ENCODE measurements around the gene HIVEP3. TPM values are rescaled to one million over a fixed set of nuclear protein-coding genes. Genes with fewer than 3 reads are reported as not detected.

Gene HIVEP3
- total and polyA plus RNA-seq, 2 donors (not counting 1 experiment from before 2014, with no cell fraction given): 2.0 to 5.1 TPM

- intact Hi-C loops (cut with micrococcal nuclease): no loop called here
- no peaks in the 10 kb centered on the region for H3K79me2 ChIP-seq (ENCODE audit: control insufficient read depth, insufficient read depth, low read length)
- Mint-ChIP-seq H3K27me3 (no peaks in the 10 kb centered on the region), H3K9me3 (ENCODE audit: insufficient read depth) (no peaks in the 10 kb centered on the region), H3K4me3 (no peak overlapping the region), H3K4me1 (peaks cover 19% of the 10 kb centered on the region), H3K27ac (no peak overlapping the region)
- H2AFZ ChIP-seq (ENCODE audit: insufficient read depth, low read depth, low read length, poor library complexity, severe bottlenecking): no peak overlapping the region
- no peak overlapping the region for H3K4me2 ChIP-seq (replicated peaks; ENCODE audit: low read depth, low read length, poor library complexity, severe bottlenecking)
- H3K36me3 ChIP-seq (replicated peaks in 1 of 2; ENCODE audit: control extremely low read depth in 1 of 2, control insufficient read depth in 1 of 2, extremely low read depth in 1 of 2, insufficient read depth in 2 of 2, low read length in 1 of 2): no peaks in the 10 kb centered on the region
- POLR2A ChIA-PET: no interaction called here
- no peak overlapping the region for H3K4me3 ChIP-seq (ENCODE audit: control extremely low read depth in 1 of 5, extremely low read depth in 1 of 5, insufficient read depth in 1 of 5, low read depth in 2 of 5, low read length in 4 of 5)
- H3K9me3 ChIP-seq (ENCODE audit: control extremely low read depth in 1 of 3, control insufficient read depth in 2 of 3, insufficient read depth in 1 of 3, low read length in 2 of 3): no peaks in the 10 kb centered on the region
- no peak overlapping the region for H3K27ac ChIP-seq (ENCODE audit: low read length in 2 of 2)
- H3K9ac ChIP-seq (ENCODE audit: low read length): no peak overlapping the region
- peaks cover 7 to 14% of the 10 kb centered on the region in 2 donors for H3K4me1 ChIP-seq (ENCODE audit: control insufficient read depth in 2 of 2, insufficient read depth in 2 of 2, low read length in 2 of 2)
- H4K20me1 ChIP-seq (ENCODE audit: control insufficient read depth, insufficient read depth, low read length, poor library complexity, severe bottlenecking): no peaks in the 10 kb centered on the region
- ATAC-seq (ENCODE audit: low read depth) (no peak), DNase-seq (no peak)
- CTCF ChIA-PET: no interaction called here
- TF ChIP-seq EZH2 (IDR thresholded peaks at IDR 0.05; ENCODE audit: borderline replicate concordance, insufficient read depth, low read depth, low read length, poor library complexity, severe bottlenecking): no peak
- TF ChIP-seq, protein P1, sequence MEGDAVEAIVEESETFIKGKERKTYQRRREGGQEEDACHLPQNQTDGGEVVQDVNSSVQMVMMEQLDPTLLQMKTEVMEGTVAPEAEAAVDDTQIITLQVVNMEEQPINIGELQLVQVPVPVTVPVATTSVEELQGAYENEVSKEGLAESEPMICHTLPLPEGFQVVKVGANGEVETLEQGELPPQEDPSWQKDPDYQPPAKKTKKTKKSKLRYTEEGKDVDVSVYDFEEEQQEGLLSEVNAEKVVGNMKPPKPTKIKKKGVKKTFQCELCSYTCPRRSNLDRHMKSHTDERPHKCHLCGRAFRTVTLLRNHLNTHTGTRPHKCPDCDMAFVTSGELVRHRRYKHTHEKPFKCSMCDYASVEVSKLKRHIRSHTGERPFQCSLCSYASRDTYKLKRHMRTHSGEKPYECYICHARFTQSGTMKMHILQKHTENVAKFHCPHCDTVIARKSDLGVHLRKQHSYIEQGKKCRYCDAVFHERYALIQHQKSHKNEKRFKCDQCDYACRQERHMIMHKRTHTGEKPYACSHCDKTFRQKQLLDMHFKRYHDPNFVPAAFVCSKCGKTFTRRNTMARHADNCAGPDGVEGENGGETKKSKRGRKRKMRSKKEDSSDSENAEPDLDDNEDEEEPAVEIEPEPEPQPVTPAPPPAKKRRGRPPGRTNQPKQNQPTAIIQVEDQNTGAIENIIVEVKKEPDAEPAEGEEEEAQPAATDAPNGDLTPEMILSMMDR (IDR thresholded peaks at IDR 0.05): no peak
- WGBS (ENCODE audit: insufficient coverage): 81% methylated on average over 5 of the region's 5 CpGs
- H3K27me3 ChIP-seq (replicated peaks in 1 of 4; ENCODE audit: control extremely low read depth in 1 of 4, control insufficient read depth in 3 of 4, insufficient read depth in 4 of 4, low read length in 3 of 4): no peaks in the 10 kb centered on the region
Observed at GRCh38 chr1:41712695-41713094, 206.0 kb downstream of the HIVEP3 start.

DNA sequence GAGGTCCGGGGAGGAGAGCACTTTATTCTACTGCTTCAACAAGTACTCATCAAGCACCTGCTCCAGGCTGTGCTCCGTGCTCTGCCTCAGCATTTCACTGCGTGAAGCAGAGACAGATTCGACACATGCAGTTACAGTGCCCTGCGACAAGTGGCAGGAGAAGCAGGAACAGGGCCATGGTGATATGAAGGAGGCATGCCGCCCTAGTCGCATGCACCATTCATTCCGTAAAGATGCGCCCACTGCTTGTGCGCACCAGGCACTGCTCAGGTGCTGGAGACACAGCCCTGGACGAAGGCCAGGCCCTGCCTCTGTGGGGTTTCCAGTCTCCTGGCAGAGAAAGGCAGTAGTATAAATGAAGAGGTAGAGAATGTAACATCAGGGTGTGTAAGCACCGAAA, 206.6 kb downstream of the HIVEP3 start:
- Histone ChIP-seq H3K27ac (ENCODE audit: low read length in 2 of 2) (no peak overlapping the region), H3K4me1 (ENCODE audit: control insufficient read depth in 2 of 2, insufficient read depth in 2 of 2, low read length in 2 of 2) (peaks cover 7 to 15% of the 10 kb centered on the region in 2 donors), H3K36me3 (replicated peaks in 1 of 2; ENCODE audit: control extremely low read depth in 1 of 2, control insufficient read depth in 1 of 2, extremely low read depth in 1 of 2, insufficient read depth in 2 of 2, low read length in 1 of 2) (no peaks in the 10 kb centered on the region), H3K79me2 (ENCODE audit: control insufficient read depth, insufficient read depth, low read length) (no peaks in the 10 kb centered on the region), H3K4me2 (replicated peaks; ENCODE audit: low read depth, low read length, poor library complexity, severe bottlenecking) (no peak overlapping the region), H3K4me3 (ENCODE audit: control extremely low read depth in 1 of 5, extremely low read depth in 1 of 5, insufficient read depth in 1 of 5, low read depth in 2 of 5, low read length in 4 of 5) (no peak overlapping the region), H3K9me3 (ENCODE audit: control extremely low read depth in 1 of 3, control insufficient read depth in 2 of 3, insufficient read depth in 1 of 3, low read length in 2 of 3) (no peaks in the 10 kb centered on the region), H3K27me3 (replicated peaks in 1 of 4; ENCODE audit: control extremely low read depth in 1 of 4, control insufficient read depth in 3 of 4, insufficient read depth in 4 of 4, low read length in 3 of 4) (no peaks in the 10 kb centered on the region), H3K9ac (ENCODE audit: low read length) (no peak overlapping the region), H4K20me1 (ENCODE audit: control insufficient read depth, insufficient read depth, low read length, poor library complexity, severe bottlenecking) (no peaks in the 10 kb centered on the region), H2AFZ (ENCODE audit: insufficient read depth, low read depth, low read length, poor library complexity, severe bottlenecking) (no peak overlapping the region)
- Mint-ChIP-seq H3K4me1 (peaks cover 19% of the 10 kb centered on the region), H3K27me3 (no peaks in the 10 kb centered on the region), H3K4me3 (no peak overlapping the region), H3K27ac (no peak overlapping the region), H3K9me3 (ENCODE audit: insufficient read depth) (no peaks in the 10 kb centered on the region)
- CTCF ChIA-PET: no interaction called here
- intact Hi-C loops (cut with micrococcal nuclease): no loop called here
- ATAC-seq (ENCODE audit: low read depth) (no peak), DNase-seq (no peak)
- TF ChIP-seq EZH2 (IDR thresholded peaks at IDR 0.05; ENCODE audit: borderline replicate concordance, insufficient read depth, low read depth, low read length, poor library complexity, severe bottlenecking): no peak
- TF ChIP-seq, protein P1 (IDR thresholded peaks at IDR 0.05): no peak
- WGBS (ENCODE audit: insufficient coverage): 96% methylated on average over 11 of the region's 12 CpGs
- POLR2A ChIA-PET: no interaction called here
